OCI-LY3 (cell line): ENCODE results near the gene ZNF672.

Experiments
- H2AFZ ChIP-seq: fragments of 200-600, 300-600 bp; shearing (Covaris generic); 2 replicates; pipeline ENCODE4 v1.6.0; 2014; ENCODE audit warnings: antibody characterized with exemption, low read depth, low read length
- H3K27ac ChIP-seq: fragments of 200-600, 300-600 bp; sonication (generic); 2 replicates; pipeline ENCODE4 v1.5.1; 2014; ENCODE audit warnings: mild to moderate bottlenecking, low read length, moderate library complexity, mixed read lengths
- H3K27me3 ChIP-seq: fragments of 200-600, 300-600 bp; sonication (generic); 2 replicates; pipeline ENCODE4 v1.6.1; 2014; ENCODE audit warnings: low read depth, low read length, mixed read lengths
- H3K36me3 ChIP-seq: fragments of 200-600, 300-600 bp; sonication (generic); replicated peaks from 2 replicates; pipeline ENCODE3; 2014; ENCODE audit warnings: low read depth, low read length, mixed read lengths
- H3K4me1 ChIP-seq: fragments of 300-600, 200-600 bp; sonication (generic); 2 replicates; pipeline ENCODE4 v1.6.1; 2014; ENCODE audit warnings: low read length, mixed read lengths
- H3K4me2 ChIP-seq: fragments of 200-600, 300-600 bp; sonication (generic); 2 replicates; pipeline ENCODE4 v1.6.1; 2014; ENCODE audit warnings: low read length, mixed read lengths
- H3K4me3 ChIP-seq: fragments of 300-600, 200-600 bp; sonication (generic); 2 replicates; pipeline ENCODE4 v1.5.1; 2014; ENCODE audit warnings: antibody characterized with exemption, mild to moderate bottlenecking, low read length, moderate library complexity
- H3K79me2 ChIP-seq: fragments of 300-600, 200-600 bp; shearing (Covaris generic); 2 replicates; pipeline ENCODE4 v1.6.1; 2014; ENCODE audit warnings: mild to moderate bottlenecking, low read length, mixed read lengths
- H3K9ac ChIP-seq: fragments of 300-600, 200-600 bp; shearing (Covaris generic); 2 replicates; pipeline ENCODE4 v1.6.0; 2014; ENCODE audit warnings: mild to moderate bottlenecking, low read length, moderate library complexity
- H3K9me3 ChIP-seq: fragments of 200-600, 300-600 bp; shearing (Covaris generic); 2 replicates; pipeline ENCODE4 v1.6.1; 2014; ENCODE audit warnings: low read length, mixed read lengths; ENCODE audit not compliant: insufficient read depth
- H4K20me1 ChIP-seq: fragments of 200-600, 300-600 bp; sonication (generic); 2 replicates; pipeline ENCODE4 v1.6.1; 2016; ENCODE audit warnings: low read length, mixed read lengths; ENCODE audit not compliant: insufficient read depth
- EZH2phosphoT487 ChIP-seq: fragments of 200-600 bp; shearing (Covaris generic); IDR thresholded peaks from 2 replicates; pipeline ENCODE4 v1.6.1; 2018; ENCODE audit warnings: antibody characterized with exemption, mixed run types, low read depth
- TF ChIP-seq, protein P1 (sequence below): fragments of 200-600, 300-600 bp; sonication (generic); IDR thresholded peaks from 2 replicates; pipeline ENCODE4 v1.5.1; 2014; ENCODE audit warnings: antibody characterized with exemption, low read length, low read depth

The ZNF672 gene

DNA sequence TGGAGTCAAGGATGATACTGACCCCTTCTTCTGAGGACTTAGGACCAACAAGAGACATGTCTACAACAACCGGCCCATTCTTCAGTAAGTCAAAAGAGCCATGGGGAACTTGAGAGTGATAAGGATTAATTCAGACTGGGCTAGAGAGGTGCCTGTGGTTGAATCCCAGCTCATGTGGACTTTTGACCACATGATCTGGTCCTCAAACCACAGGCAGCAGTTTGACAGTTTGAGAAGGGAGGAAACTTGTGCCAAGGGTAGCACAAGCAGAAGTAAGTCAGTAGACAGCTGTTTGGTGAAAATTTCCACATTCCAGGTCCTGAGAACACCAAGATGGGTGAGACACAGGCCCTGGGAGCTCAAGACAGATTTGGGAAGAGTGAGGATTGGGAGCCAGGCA lies 32.1 kb upstream of the ZNF672 start:
- no peaks in the 10 kb centered on the region for H4K20me1 ChIP-seq
- H2AFZ ChIP-seq, result no peak overlapping the region
- no peaks in the 10 kb centered on the region for H3K36me3 ChIP-seq
- H3K27me3 ChIP-seq, result peaks cover 16% of the 10 kb centered on the region
- peak overlapping the region; percentile 94 for H3K4me2 ChIP-seq
- no peak overlapping the region; the same call in 1 of the 2 replicates for H3K9ac ChIP-seq
- peaks cover 19% of the 10 kb centered on the region for H3K4me1 ChIP-seq
- H3K4me3 ChIP-seq, result no peak overlapping the region
- H3K27ac ChIP-seq, result no peak overlapping the region
- H3K79me2 ChIP-seq, result no peaks in the 10 kb centered on the region
- TF ChIP-seq, protein P1, sequence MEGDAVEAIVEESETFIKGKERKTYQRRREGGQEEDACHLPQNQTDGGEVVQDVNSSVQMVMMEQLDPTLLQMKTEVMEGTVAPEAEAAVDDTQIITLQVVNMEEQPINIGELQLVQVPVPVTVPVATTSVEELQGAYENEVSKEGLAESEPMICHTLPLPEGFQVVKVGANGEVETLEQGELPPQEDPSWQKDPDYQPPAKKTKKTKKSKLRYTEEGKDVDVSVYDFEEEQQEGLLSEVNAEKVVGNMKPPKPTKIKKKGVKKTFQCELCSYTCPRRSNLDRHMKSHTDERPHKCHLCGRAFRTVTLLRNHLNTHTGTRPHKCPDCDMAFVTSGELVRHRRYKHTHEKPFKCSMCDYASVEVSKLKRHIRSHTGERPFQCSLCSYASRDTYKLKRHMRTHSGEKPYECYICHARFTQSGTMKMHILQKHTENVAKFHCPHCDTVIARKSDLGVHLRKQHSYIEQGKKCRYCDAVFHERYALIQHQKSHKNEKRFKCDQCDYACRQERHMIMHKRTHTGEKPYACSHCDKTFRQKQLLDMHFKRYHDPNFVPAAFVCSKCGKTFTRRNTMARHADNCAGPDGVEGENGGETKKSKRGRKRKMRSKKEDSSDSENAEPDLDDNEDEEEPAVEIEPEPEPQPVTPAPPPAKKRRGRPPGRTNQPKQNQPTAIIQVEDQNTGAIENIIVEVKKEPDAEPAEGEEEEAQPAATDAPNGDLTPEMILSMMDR, result no peak
- no peak for TF ChIP-seq EZH2phosphoT487
- H3K9me3 ChIP-seq, result no peaks in the 10 kb centered on the region

DNA sequence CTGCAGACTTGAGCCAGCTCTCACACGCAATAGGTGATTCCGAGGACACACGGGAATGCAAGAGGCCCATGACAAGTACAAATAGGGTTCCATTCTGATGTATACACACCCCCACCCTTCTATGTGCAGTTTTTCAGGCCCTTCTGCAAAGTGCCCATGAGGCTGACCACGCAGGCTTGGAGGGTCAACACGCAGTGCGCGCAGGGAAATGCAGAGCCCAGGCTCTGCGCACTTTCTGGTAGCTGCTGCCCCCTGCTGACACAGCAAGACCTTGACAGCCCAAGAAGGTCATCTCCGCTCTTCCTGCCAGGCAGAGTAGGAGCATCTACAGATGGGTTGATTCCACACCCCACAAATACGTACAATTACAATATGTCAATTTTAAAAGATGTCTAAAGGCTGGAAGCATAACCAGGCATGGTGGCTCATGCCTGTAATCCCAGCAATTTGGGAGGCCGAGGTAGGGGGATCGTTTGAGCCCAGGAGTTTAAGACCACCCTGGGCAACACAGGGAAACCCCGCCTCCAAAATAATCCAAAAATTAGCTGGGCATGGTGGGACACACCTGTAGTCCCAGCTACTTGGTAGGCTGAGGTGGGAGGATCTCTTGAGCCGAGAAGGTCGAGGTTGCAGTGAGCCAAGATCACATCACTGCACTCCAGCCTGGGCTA lies 30.8 kb upstream of the ZNF672 start:
- no peaks in the 10 kb centered on the region for H3K79me2 ChIP-seq
- no peaks in the 10 kb centered on the region for H3K9me3 ChIP-seq
- H3K36me3 ChIP-seq, result no peaks in the 10 kb centered on the region
- no peaks in the 10 kb centered on the region for H4K20me1 ChIP-seq
- H3K27me3 ChIP-seq, result peaks cover 4% of the 10 kb centered on the region; the same call in 1 of the 2 replicates
- TF ChIP-seq, protein P1, result peak; percentile 97
- TF ChIP-seq EZH2phosphoT487, result no peak
- H3K9ac ChIP-seq, result no peak overlapping the region
- no peak overlapping the region for H3K4me2 ChIP-seq
- no peak overlapping the region for H2AFZ ChIP-seq
- peaks cover 19% of the 10 kb centered on the region for H3K4me1 ChIP-seq
- H3K4me3 ChIP-seq, result no peak overlapping the region
- no peak overlapping the region for H3K27ac ChIP-seq

GRCh38 chr1:248808876-248809275 lies 29.1 kb upstream of the ZNF672 start:
- no peak overlapping the region for H3K4me2 ChIP-seq
- H3K9me3 ChIP-seq, result no peaks in the 10 kb centered on the region
- no peak overlapping the region for H3K27ac ChIP-seq
- H4K20me1 ChIP-seq, result no peaks in the 10 kb centered on the region
- no peaks in the 10 kb centered on the region for H3K27me3 ChIP-seq
- no peak overlapping the region for H3K4me3 ChIP-seq
- H3K36me3 ChIP-seq, result peaks cover 6% of the 10 kb centered on the region
- peaks cover 19% of the 10 kb centered on the region for H3K4me1 ChIP-seq
- H3K79me2 ChIP-seq, result no peaks in the 10 kb centered on the region
- no peak overlapping the region for H2AFZ ChIP-seq
- no peak for TF ChIP-seq EZH2phosphoT487
- TF ChIP-seq, protein P1, result no peak
- H3K9ac ChIP-seq, result no peak overlapping the region

GRCh38 chr1:248810000-248810726 lies 27.9 kb upstream of the ZNF672 start:
- no peaks in the 10 kb centered on the region for H3K79me2 ChIP-seq
- no peak overlapping the region for H3K9ac ChIP-seq
- no peak overlapping the region for H3K4me3 ChIP-seq
- no peaks in the 10 kb centered on the region for H4K20me1 ChIP-seq
- H3K27ac ChIP-seq, result no peak overlapping the region
- H3K4me1 ChIP-seq, result peaks cover 9% of the 10 kb centered on the region
- H3K27me3 ChIP-seq, result no peaks in the 10 kb centered on the region
- TF ChIP-seq, protein P1, result no peak
- TF ChIP-seq EZH2phosphoT487, result no peak
- no peak overlapping the region for H3K4me2 ChIP-seq
- H2AFZ ChIP-seq, result no peak overlapping the region
- peaks cover 17% of the 10 kb centered on the region for H3K36me3 ChIP-seq
- no peaks in the 10 kb centered on the region for H3K9me3 ChIP-seq
